ENCODE data around the gene ARID4B.
"Not testable (repeated sequence)": the region's sequence is repeated elsewhere in the genome, so short reads cannot be mapped to it uniquely, and the experiment has no call there.

Gene ARID4B

DNA sequence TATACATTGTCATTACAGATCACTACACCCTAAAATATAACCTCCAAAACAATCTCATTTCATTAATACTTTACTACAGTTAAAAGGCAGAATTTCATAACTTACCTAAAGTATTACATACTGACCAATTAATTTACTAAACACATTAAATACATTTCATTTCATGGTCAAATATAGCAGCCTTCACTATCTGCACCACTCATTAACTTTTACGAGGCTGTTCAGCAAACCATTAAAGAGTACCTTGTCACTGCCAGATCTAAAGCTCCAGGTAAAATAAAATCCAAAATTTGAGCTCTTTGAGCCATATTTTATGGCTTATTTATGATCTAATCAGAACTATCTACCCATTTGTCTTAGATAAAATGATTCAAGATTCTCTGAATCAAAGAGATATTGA, 100.6 kb downstream of the ARID4B start:
- no peak for DNase-seq (ENCODE audit: low read depth in 2 of 2, low spot score in 1 of 2)

DNA sequence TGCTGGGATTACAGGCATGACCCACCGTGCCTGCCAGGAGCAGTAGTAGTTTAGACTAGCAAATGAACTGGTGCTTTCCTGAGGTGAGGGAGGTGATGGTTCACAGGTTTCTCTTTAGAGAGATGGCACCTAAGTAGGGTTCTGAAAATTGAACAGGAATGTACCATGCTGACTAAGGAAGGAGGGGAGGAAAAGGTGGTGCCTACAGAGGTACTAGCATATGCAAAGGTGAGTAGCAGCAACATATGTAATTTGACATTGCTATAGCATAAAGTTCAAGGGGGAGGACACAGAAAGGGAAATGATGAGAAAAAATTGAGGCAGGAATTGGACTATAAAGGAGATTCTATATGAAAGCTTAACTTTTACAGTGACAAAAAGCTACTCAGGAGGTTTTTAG, 101.0 kb downstream of the ARID4B start:
- DNase-seq (ENCODE audit: low read depth in 2 of 2, low spot score in 1 of 2), result no peak

- DNase-seq (ENCODE audit: low read depth in 2 of 2, low spot score in 1 of 2), result no peak
These were observed 102.7 kb downstream of the ARID4B start for GRCh38 chr1:235225299-235225698.

GRCh38 chr1:235221653-235222375, 106.2 kb downstream of the ARID4B start:
- DNase-seq (ENCODE audit: low read depth in 2 of 2, low spot score in 1 of 2), result no peak

GRCh38 chr1:235215453-235215852, 112.5 kb downstream of the ARID4B start:
- no peak for DNase-seq (ENCODE audit: low read depth in 2 of 2, low spot score in 1 of 2)

GRCh38 chr1:235214962-235215361, 113.0 kb downstream of the ARID4B start:
- DNase-seq (ENCODE audit: low read depth in 2 of 2, low spot score in 1 of 2), result not testable (repeated sequence)

GRCh38 chr1:235213752-235214151, 114.2 kb downstream of the ARID4B start:
- DNase-seq (ENCODE audit: low read depth in 2 of 2, low spot score in 1 of 2), result no peak

GRCh38 chr1:235211517-235211916, 116.5 kb downstream of the ARID4B start:
- DNase-seq (ENCODE audit: low read depth in 2 of 2, low spot score in 1 of 2), result no peak

GRCh38 chr1:235207209-235207565, 120.8 kb downstream of the ARID4B start:
- no peak for DNase-seq (ENCODE audit: low read depth in 2 of 2, low spot score in 1 of 2)

GRCh38 chr1:235206533-235207208, 121.3 kb downstream of the ARID4B start:
- no peak for DNase-seq (ENCODE audit: low read depth in 2 of 2, low spot score in 1 of 2)

DNA sequence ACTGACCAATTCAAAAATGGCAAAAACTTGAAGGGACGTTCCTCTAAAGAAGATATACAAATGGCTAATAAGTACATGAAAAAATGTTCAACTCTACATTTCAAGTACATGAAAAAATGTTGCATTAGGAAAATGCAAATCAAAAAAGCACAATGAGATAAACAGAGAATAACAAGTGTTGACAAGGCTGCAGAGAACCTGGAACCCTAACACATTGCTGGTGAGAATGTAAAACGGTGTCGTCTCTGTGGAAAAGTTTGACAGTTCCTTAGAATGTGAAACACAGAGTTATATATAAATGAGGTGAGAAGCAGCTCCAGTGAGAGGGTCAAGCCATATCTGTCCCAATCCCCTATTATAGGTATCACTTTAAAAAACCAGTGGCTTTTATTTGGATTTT, 122.3 kb downstream of the ARID4B start:
- DNase-seq (ENCODE audit: low read depth in 2 of 2, low spot score in 1 of 2), result no peak

DNA sequence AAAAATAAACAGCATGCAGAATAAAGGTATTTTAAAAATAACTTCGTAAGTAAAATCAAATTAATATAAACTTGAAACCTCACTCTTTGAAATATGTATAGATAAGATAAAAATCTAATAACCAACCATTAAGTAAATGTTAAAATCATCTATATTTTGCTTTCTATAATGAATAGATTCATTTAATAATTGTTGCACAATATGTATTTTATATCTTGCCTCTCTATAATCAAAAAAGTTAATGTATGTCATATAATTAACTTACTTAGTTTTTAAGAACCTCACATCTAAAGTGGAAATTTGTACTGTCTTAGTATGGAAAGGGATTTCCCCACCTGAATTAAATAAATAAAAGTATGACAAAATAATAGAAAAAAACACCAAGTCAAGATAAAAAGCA, 124.6 kb downstream of the ARID4B start:
- no peak for DNase-seq (ENCODE audit: low read depth in 2 of 2, low spot score in 1 of 2)

GRCh38 chr1:235202447-235202846, 125.5 kb downstream of the ARID4B start:
- not testable (repeated sequence) for DNase-seq (ENCODE audit: low read depth in 2 of 2, low spot score in 1 of 2)

DNA sequence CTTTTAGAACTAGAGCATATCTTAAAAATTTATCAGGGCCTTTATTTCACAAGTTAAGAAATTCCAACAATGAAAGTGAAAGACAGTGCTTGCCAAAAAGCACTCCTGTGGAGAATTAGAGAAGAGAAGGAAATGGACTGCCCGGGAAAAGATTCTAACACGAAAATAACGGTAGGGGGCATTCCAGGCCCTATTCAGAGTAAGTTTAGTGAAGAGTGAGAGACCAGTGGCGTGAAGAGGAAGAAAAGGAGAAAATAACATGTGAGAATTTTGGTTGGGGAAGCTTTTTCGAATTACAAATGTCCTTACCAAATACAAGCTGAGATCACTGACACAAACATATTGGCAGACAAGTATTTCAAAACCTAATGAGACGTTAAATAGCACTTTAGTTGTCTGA, 128.5 kb downstream of the ARID4B start:
- DNase-seq (ENCODE audit: low read depth in 2 of 2, low spot score in 1 of 2), result no peak

GRCh38 chr1:235190431-235190830, 137.5 kb downstream of the ARID4B start:
- no peak for DNase-seq (ENCODE audit: low read depth in 2 of 2, low spot score in 1 of 2)

DNA sequence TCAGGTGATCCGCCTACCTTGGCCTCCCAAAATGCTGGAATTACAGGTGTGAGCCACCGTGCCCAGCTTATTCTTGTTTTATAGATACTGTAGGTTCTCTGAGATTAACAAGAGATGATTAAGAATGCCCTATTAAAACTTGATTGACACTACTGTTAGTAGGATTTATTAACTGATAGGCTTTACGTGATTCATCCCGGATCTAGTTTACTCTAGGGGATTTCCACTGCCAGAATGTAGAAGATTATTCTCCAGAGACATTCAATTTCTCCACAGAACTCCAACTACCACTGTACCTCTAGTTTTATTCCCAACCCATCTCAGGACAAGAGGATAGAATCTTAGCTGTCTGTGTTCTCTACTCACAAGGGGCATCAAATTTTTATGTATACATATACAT, 140.7 kb downstream of the ARID4B start:
- no peak for DNase-seq (ENCODE audit: low read depth in 2 of 2, low spot score in 1 of 2)

DNA sequence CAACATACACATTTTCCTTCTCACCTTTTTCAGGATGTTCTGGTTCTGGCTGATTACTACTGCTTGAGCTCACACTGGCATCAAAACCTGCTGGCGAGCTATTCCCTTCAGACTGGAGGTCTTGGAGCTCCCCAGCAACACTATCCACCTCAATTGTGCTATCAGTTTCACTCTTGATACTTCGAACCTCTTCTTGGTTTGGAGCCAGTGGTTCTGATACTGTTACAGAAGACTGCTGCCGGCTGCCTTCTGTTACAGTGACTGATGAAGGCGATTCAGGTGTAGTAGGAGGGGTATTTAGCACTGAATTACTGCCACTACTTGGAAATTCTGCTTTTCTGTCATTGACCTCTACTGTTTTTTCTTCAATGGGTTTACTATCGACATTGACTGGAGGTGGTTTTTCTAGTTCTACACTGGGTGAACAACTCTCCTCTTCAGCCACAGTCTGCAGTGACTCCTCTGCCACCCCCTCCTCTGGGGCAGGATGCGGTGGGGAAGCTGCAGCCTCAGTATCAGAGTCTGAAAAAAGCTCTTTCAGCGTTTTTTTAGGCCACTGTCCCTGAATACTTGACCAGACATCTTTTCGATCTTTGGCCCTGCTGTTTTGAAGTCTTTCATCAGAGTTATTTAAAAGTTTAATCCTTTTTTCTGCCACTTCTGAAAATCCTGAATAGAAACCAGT, 146.3 kb downstream of the ARID4B start:
- no peak for DNase-seq (ENCODE audit: low read depth in 2 of 2, low spot score in 1 of 2)

DNA sequence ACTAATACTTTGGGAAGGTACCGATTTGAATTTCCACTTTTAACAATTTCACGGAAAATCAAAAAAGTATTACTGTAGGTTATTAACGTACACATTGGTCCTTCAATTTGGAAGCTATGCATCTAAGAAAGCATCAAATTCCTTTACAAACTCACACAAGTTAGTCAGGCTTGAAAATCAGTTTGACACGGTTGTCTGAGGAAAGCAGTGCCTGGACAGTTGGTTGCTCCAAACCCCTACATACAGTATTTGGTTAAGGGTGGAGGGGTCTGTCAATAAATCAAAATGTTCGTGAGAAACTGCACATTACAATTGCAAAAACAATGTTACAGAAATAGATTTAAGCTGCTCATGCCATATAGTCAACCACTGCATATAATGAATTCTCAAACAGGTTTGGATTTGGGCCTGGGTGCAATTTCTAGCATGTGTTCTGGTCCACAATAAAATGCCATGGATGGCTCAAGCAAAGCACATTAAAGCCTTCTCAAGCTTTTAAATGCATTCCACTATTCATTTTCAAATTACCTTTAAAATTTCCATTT, 147.0 kb downstream of the ARID4B start:
- no peak for DNase-seq (ENCODE audit: low read depth in 2 of 2, low spot score in 1 of 2)

GRCh38 chr1:235176486-235176885, 151.5 kb downstream of the ARID4B start:
- DNase-seq (ENCODE audit: low read depth in 2 of 2, low spot score in 1 of 2), result no peak

GRCh38 chr1:235169986-235170385, 158.0 kb downstream of the ARID4B start:
- DNase-seq (ENCODE audit: low read depth in 2 of 2, low spot score in 1 of 2), result no peak

- no peak for DNase-seq (ENCODE audit: low read depth in 2 of 2, low spot score in 1 of 2)
These were observed 159.6 kb downstream of the ARID4B start for GRCh38 chr1:235168375-235168774.

GRCh38 chr1:235161685-235162327, 166.2 kb downstream of the ARID4B start:
- DNase-seq (ENCODE audit: low read depth in 2 of 2, low spot score in 1 of 2), result no peak

Measured in stimulated activated CD8-positive, alpha-beta memory T cell treated with anti-CD3 and anti-CD28 coated beads, Interleukin-4, amount 100 ng/mL, for 4 hours (primary cell).